HT1080 (cell line): Measurements from ENCODE around the gene CCDC50. TPM values are rescaled to one million over a fixed set of nuclear protein-coding genes. Genes with fewer than 3 reads are reported as not detected.
A peak's percentile ranks its signal among the peaks of the same experiment; 100 is the strongest.

Experiments
- DNase-seq: peaks from one replicate; pipeline ENCODE4 v3.0.0-alpha.2; 2015; ENCODE audit warnings: low read depth
- polyA plus RNA-seq, 2 experiments: library from polyadenylated mRNA; depleted of rRNA; stranded (reverse); fragments of >200 nt; gene quantifications; 2 replicates each; pipeline ENCODE4 v1.2.3, GENCODE V29; 2015
- total RNA-seq: library from RNA; depleted of rRNA; stranded (reverse); fragments of >200 nt; shearing (Covaris generic); gene quantifications from 2 replicates; pipeline ENCODE4 v1.2.3, GENCODE V29; 2014; rRNA removed

CCDC50 gene, protein sequence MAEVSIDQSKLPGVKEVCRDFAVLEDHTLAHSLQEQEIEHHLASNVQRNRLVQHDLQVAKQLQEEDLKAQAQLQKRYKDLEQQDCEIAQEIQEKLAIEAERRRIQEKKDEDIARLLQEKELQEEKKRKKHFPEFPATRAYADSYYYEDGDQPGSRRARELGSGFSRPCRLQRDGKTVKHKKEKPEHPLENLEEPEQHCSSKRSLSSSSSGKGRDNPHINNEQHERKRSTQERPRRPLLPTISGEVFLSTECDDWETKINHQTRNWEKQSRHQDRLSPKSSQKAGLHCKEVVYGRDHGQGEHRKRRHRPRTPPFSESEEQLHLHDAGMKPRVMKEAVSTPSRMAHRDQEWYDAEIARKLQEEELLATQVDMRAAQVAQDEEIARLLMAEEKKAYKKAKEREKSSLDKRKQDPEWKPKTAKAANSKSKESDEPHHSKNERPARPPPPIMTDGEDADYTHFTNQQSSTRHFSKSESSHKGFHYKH
- total RNA-seq, result 119 and 131 TPM in 2 replicates
- polyA plus RNA-seq (2015; cell fraction: cytosol; rRNA removed), result 94.2 and 105 TPM in 2 replicates
- 54.2 and 69.6 TPM in 2 replicates for polyA plus RNA-seq (2015; cell fraction: nucleus; rRNA removed)

GRCh38 chr3:191328962-191329653 lies at the start of gene CCDC50:
Gene CCDC50, plus strand, starts transcription at chr3:191329394. Its CDS starts 281 bp downstream, at chr3:191329675.
- DNase-seq, result peak; percentile 86

- DNase-seq, result no peak
These were observed 49.1 kb upstream of the CCDC50 start for GRCh38 chr3:191280111-191280510.

GRCh38 chr3:191280882-191281281 lies 48.3 kb upstream of the CCDC50 start:
- no peak for DNase-seq

- DNase-seq, result no peak
These were observed 46.7 kb upstream of the CCDC50 start for GRCh38 chr3:191282251-191283185.

GRCh38 chr3:191283400-191283799 lies 45.8 kb upstream of the CCDC50 start:
- DNase-seq, result no peak

- no peak for DNase-seq
These were observed 38.7 kb upstream of the CCDC50 start for GRCh38 chr3:191290311-191291025.

GRCh38 chr3:191292243-191293015 lies 36.8 kb upstream of the CCDC50 start:
- DNase-seq, result no peak

DNA sequence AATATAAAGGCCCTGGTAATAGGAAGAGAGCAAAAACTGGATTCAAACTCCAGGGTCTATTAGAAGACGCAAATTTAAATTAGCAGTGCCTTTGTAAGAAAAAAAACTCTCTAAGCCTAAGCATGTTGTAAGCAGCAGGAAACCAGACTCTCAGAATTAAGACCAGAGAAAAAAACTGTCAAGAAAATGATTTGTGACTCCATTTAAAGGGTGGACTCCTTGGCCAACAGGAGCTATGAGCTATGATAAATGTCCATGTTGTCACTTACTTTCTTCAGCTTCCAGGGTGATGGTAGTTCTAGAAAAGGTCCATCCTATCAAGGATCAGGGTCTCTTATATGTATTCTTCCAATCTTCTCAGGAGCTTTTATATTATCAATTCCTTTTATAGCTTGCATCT lies 34.9 kb upstream of the CCDC50 start:
- no peak for DNase-seq

GRCh38 chr3:191296041-191296541 lies 33.1 kb upstream of the CCDC50 start:
- no peak for DNase-seq

GRCh38 chr3:191298846-191299245 lies 30.3 kb upstream of the CCDC50 start:
- no peak for DNase-seq

DNA sequence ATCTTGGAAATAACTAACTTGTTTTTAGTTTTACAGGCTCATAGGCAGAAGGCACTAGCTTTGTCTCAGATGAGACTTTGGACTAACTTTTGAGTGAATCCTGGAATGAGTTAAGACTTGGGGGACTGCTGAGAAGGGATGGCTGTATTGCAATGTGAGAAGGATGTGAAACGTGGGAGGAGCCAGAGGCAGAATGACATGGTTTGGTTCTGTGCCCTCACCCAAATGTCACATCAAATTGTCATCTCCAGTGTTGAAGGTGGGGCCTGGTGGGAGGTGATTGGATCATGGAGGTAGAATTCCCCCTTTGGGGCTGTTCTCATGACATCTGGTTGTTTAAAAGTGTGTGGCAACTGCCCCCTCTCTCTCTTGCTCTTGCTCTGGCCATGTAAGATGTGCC lies 28.8 kb upstream of the CCDC50 start:
- DNase-seq, result no peak

DNA sequence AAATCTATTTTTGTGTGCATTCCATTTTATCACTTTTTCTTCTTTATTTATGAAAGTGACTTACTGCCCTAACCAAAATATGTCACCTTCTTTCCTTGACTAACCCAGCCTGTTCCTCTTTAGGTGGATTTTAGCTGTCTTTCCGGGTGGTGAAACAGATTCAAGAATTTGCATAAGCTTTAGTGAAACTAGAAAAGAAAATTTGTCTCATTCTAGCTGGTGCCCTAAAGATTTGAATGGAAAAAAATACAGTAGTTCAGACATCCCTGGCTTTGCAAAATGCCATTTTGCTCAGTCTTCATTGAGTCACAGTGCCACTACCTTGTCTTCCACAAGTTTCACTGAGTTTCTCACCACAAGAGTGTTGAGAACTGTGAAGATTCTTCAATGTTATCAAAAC lies 28.2 kb upstream of the CCDC50 start:
- no peak for DNase-seq

DNA sequence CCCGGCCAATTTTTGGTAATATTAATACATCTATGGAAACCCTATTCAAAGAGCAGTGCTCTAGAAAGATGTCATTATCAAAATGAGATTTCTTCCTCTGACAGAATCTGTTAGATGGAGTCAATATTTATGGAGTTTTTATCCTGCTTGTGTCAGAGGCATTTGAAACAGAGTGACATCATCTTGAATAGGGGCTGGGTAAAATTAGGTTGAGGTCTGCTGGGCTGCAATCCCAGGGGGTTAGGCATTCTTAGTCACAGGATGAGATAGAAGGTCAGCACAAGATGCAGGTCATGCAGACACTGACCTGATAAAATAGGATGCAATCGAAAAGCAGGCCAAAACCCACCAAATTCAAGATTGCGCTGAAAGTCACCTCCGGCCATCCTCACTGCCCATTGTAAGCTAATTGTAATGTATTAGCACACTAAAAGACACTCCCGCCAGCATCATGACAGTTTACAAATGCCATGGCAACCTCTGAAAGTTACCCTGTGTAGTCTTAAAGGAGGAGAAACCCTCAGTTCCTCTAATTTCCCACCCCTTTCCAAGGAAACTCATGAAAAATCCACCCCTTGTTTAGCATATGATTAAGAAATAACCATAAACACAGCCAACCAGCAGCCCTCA lies 27.3 kb upstream of the CCDC50 start:
- DNase-seq, result no peak

DNA sequence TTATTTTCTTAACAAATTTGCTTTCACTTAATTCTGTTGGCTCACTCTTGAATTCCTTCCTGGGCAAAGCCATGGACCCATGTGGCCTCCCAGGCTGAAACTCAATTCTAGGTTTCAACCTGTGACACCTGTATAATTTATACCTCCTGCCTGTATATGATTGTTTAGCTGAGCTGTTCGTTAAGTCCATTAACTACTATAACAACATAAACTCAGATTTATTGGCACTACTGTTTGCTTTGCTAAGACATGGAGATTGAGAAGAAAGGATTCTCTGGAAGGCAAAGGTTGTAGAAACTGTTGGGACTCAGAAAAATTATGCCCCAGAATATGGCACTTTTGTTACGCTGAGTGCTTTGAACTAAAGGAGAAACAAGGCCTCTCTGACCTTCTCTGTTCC lies 26.7 kb upstream of the CCDC50 start:
- no peak for DNase-seq

GRCh38 chr3:191303596-191303995 lies 25.6 kb upstream of the CCDC50 start:
- DNase-seq, result peak; percentile 35

DNA sequence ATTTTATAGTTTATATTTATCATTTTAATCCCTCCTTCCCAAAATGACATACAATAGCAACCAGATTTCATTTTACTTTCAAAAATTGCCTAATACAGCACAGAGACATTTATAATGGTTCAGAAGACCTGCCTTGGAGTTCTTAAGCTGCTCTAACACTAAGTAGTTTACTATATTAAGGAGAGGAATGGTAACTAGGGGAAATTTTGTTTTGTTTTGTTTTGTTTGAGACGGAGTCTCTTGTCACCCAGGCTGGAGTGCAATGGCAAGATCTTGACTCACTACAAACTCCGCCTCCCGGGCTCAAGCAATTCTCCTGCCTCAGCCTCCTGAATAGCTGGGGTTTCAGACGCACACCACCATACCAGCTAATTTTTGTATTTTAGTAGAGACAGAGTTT lies 22.8 kb upstream of the CCDC50 start:
- DNase-seq, result no peak

DNA sequence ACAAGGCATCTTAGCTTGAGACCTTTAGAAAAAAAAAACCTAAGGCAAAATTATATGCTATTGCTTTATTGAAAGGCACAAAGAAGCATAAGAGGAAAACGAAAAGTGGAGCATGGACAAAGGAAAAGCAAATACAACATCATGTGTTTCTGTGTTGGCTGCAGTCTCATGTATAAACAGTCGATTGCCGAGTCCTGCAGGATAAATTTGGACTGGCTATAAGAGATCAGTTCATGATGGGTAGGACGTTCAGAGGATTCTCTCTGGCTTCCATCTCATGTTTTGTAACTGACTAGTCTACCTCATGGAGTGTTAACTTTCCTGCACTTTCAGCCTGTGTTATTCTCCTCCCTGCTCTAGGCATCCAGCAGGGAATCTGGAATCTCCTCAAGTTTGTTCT lies 21.9 kb upstream of the CCDC50 start:
- DNase-seq, result no peak

- DNase-seq, result no peak
These were observed 15.9 kb upstream of the CCDC50 start for GRCh38 chr3:191313296-191313695.

DNA sequence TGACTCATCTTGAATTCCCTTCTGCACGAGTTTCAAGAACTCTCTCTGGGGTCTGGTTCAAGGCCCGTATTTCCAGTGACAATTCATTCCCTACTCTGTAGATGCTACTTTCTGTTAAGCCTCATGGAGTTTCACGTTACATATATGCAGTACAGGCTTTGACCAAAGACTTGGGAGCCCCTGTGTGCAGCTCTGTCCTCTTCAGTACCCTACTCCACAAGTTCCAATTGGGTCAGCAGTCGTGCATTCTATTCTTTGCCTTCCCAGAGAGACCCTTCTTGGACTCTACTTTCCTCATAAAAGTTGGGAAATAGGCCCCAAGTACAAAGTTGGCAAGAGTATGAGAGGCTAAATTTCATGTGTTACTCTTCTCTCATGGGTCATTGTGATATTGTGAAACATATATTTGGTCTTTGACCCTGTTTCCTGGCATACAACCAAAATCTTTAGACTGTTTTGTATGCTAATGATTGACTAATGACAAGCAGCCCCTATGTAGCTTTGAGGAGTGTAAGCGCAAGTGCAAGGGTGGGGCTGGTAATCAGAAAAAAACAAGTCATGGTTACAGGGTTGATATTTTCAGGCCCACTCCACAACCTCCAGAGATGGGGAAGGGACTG lies 15.0 kb upstream of the CCDC50 start:
- DNase-seq, result peak; percentile 15
